ENCODE results near the gene CERT1.

- TF ChIP-seq, protein P1, sequence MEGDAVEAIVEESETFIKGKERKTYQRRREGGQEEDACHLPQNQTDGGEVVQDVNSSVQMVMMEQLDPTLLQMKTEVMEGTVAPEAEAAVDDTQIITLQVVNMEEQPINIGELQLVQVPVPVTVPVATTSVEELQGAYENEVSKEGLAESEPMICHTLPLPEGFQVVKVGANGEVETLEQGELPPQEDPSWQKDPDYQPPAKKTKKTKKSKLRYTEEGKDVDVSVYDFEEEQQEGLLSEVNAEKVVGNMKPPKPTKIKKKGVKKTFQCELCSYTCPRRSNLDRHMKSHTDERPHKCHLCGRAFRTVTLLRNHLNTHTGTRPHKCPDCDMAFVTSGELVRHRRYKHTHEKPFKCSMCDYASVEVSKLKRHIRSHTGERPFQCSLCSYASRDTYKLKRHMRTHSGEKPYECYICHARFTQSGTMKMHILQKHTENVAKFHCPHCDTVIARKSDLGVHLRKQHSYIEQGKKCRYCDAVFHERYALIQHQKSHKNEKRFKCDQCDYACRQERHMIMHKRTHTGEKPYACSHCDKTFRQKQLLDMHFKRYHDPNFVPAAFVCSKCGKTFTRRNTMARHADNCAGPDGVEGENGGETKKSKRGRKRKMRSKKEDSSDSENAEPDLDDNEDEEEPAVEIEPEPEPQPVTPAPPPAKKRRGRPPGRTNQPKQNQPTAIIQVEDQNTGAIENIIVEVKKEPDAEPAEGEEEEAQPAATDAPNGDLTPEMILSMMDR (conservative IDR thresholded peaks at IDR 0.05) = no peak
- TF ChIP-seq ZFX (IDR thresholded peaks at IDR 0.05) = no peak
These were observed 19.8 kb downstream of the CERT1 start for GRCh38 chr5:75491621-75492020.
